Skin epidermis (tissue), 12 donors: ENCODE measurements around the gene LILRB1.
"Not testable (repeated sequence)": the region's sequence is repeated elsewhere in the genome, so short reads cannot be mapped to it uniquely, and the experiment has no call there.

Experiments
- H3K27ac ChIP-seq, 21 experiments: fragments of 200-600 bp; sonication (generic) in 11 of 21; one replicate each; pipeline ENCODE4 v1.5.0; 2020; ENCODE audit warnings: mild to moderate bottlenecking in 3 of 21, inconsistent platforms in 2 of 21, moderate library complexity in 2 of 21
- H3K4me3 ChIP-seq, 7 experiments: fragments of 200-600 bp; sonication (generic) in 2 of 7; one replicate each; pipeline ENCODE4 v1.5.0; 2020; ENCODE audit warnings: inconsistent platforms in 2 of 7, mild to moderate bottlenecking in 2 of 7, moderate library complexity in 1 of 7

The LILRB1 gene

DNA sequence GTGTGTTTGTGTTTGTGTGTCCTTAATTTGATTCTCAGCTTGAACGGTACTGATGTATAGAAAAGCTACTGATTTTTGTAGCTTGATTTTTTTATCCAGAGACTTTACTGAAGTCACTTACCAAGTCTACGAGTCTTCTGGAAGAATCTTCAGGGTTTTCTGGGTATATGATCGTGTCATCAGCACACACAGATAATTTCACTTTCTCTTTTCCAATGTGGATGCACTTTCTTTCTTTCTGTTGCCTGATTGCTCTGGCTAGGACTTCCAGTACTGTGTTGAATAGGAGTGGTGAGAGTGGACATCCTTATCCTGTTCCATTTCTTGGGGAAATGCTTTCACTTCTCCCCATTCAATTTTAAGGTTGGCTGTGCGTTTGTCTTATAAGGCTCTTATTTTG, 7.9 kb upstream of the LILRB1 start:
- Histone ChIP-seq H3K27ac (no peak overlapping the region), H3K4me3 (no peak overlapping the region)

DNA sequence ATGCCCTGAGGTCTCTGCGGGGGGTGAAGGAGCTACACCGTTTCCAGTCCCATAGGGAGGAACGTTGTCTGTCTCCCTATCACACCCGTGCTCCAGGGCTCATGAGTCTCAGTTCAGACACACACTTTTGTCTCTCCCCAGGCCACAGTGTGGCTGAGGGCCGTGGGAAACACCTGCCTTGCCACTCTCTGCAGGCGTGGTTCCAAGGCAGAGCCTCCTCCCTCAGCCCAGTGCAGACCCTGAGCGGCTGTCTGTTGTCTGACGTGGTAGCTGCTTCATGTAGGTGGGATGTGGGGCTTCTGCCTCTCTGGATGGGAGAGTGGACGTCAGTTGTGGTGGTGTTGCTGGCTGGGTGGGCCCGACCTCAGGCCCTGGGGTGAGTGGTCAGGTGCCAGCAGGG, 6.0 kb upstream of the LILRB1 start:
- H3K27ac ChIP-seq = peak overlapping the region in 1 of 21 experiments; percentile 76
- H3K4me3 ChIP-seq = not testable (repeated sequence)

DNA sequence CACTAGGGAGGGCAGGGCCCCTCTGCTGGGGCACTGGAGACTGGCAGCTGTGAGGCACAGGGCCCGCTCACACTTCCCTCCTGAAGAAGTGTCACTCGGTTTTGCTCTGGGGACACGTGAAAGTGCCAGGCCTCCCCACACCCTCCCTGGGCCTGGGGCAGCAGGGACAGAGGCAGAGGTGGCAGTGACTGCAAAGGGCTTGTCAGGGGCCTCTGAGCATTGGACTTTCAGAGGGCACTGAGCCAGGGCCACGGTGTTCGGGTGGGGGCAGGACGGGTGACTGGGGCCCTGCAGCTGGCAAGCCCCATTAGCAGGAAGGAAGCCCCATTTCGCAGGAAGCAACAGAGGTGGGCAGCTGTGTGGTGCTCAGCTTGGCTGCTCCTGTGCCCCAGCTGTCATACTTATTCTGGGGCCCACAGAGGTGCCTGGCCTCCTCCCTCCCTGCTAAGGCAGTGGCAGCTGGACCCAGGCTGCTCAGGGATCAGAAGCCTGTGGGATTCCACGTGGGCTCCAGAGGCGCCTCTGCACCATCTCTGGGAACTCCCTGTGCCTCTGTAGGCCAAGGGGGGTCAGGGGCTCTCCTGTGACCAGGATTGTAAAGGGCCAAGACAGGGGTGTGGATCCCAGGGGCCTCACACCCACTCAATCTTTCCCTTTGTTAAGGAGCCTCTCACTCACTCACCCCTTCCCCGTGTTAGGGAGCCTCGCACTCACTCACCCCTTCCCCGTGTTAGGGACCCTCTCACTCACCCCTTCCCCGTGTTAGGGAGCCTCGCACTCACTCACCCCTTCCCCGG, 5.2 kb upstream of the LILRB1 start:
- peak overlapping the region in 1 of 21 experiments; percentile 76 for H3K27ac ChIP-seq
- H3K4me3 ChIP-seq = not testable (repeated sequence)

DNA sequence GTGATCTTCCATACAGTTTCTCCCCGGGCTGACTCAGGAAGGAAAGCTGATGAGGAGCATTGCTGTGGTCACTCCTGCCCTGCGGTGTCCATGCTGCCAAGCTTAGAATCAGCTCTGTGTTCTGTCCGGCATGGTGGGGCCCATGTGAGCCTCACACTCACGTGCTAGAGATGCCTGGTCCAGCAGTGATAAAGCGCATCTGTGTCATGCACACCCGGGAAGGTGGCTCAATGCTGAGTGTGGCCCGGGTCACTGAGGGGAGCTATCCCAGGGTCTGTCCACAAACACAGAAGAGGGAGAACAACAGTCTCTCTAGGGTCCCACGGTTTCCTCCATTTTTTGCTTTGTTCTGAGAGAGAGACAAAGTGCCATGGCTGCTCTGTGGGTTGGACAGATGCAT, 3.5 kb upstream of the LILRB1 start:
- no peak overlapping the region for H3K27ac ChIP-seq
- no peak overlapping the region for H3K4me3 ChIP-seq

DNA sequence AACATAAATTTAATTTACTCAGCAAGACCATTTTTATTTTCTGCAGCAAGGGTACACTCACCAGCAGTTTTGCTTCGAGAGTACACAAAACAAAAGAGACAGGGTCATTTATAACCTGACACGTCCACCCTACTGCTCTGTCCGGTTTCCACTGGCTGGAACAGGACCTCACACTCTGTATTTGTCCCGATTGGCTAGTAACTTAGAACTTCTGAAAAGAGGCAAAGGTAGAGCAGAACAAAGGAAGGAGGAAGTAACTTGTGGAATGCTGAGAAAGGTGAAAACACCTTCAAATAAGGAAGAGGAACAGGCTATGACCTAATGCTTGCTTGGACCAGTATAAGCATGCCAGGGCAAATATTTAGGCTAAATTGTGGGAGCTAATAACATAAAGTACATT, 2.4 kb upstream of the LILRB1 start:
- not testable (repeated sequence) for H3K27ac ChIP-seq

DNA sequence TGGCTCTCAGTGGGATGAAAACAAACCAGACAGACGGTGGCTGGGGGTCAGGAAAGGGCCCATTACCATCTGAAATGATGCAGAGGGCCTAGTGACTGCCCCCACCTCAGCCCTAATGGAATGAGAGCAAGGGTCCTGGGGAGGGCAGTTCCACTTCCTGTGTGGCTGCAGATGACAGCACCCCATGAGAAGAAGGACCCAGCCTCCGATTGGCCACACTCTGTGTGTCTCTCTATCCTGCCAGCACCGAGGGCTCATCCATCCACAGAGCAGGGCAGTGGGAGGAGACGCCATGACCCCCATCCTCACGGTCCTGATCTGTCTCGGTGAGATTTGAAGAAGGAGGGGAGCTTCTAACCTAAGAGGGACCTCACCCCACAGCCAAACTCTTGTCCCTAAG, 498 bp downstream of the LILRB1 start:
- Histone ChIP-seq H3K27ac (peak overlapping the region in 2 of 21 experiments; percentile 14 to 36), H3K4me3 (peak overlapping the region in 3 of 7 experiments; percentile 3 to 18 (median 8))

More for the DNA sequence above, 2.4 kb upstream of the LILRB1 start:
- H3K4me3 ChIP-seq = not testable (repeated sequence)

DNA sequence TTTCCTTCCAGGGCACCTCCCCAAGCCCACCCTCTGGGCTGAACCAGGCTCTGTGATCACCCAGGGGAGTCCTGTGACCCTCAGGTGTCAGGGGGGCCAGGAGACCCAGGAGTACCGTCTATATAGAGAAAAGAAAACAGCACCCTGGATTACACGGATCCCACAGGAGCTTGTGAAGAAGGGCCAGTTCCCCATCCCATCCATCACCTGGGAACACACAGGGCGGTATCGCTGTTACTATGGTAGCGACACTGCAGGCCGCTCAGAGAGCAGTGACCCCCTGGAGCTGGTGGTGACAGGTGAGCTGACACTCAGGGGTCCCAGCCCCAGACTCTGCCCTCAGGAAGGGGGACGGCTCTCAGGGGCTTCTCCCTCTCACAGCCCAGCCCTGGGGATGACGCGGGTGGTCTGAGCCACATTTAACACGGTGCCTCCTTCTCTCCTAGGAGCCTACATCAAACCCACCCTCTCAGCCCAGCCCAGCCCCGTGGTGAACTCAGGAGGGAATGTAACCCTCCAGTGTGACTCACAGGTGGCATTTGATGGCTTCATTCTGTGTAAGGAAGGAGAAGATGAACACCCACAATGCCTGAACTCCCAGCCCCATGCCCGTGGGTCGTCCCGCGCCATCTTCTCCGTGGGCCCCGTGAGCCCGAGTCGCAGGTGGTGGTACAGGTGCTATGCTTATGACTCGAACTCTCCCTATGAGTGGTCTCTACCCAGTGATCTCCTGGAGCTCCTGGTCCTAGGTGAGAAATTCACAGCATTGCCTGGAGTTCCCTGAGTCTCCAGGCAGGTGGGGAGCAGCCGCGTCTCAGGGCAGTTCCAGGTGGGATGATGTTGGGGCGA, 1.4 kb downstream of the LILRB1 start:
- H3K4me3 ChIP-seq = peak overlapping the region in 1 of 7 experiments; percentile 18
- not testable (repeated sequence) for H3K27ac ChIP-seq

DNA sequence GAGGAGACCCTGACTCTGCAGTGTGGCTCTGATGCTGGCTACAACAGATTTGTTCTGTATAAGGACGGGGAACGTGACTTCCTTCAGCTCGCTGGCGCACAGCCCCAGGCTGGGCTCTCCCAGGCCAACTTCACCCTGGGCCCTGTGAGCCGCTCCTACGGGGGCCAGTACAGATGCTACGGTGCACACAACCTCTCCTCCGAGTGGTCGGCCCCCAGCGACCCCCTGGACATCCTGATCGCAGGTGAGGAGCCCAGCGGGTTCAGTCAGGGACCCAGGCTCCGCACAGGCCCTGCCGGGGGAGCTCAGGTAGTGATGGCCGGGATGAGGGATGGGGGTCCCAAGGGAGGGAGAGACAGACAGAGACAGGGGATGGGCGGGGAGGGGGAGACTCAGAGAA, 2.2 kb downstream of the LILRB1 start:
- H3K4me3 ChIP-seq, H3K27ac ChIP-seq: not testable (repeated sequence)

DNA sequence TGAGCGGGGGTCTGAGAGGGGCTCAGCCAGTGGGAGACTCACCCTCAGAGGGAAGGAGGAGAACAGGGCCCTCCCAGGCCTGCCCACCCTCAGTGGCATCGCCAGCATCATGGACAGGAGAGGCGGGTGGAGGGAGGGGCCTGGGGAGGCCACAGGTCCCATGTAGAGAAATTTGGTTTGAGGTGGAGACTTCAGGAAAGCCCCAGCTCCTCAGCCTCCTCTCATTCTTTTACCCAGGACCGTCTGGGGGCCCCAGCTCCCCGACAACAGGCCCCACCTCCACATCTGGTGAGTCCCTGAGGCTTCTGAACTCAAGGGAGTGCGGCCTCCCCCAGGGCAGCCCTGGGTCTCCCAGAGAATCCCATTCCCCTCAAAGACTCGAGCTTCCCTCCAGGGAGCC, 3.1 kb downstream of the LILRB1 start:
- no peak overlapping the region for H3K27ac ChIP-seq
- H3K4me3 ChIP-seq = no peak overlapping the region

DNA sequence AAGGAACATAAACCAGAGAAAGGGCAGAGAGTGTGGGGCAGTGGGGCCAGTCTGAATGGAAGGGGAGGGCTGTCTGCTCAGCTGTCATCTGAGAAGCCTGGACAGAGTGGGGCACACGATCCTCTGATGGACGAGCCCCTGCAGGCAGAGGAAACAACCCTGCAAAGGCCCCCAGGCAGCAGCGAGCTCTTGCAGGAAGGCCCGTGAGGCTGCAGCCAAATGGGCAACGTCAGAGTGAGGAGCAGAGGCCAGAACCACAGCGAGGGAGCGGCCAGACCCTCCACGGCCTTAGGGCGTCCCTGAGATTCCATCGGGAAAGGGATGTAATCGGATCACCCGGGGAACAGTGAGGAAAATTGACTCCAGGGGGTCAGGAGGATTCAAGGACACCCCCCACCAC, 5.8 kb downstream of the LILRB1 start:
- not testable (repeated sequence) for H3K27ac ChIP-seq, H3K4me3 ChIP-seq

DNA sequence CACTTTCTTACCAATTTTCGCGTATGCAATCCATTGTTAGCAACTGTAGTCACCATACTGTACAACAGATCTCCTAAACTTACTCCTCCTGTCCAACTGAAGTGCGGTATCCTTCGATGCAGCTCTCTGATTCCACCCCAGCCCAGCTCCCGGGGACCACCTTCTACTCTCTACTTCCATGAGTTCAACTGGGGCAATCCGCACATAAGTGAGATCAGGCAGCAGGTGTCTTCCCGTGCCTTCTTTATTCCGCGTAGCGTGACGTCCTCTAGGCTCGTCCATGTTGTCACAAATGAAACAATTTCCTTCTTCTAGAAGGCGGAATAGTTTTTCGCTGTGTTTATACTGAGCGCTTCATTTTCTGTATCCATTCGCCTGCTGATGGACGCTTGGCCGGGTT, 8.4 kb downstream of the LILRB1 start:
- no peak overlapping the region for H3K4me3 ChIP-seq
- no peak overlapping the region for H3K27ac ChIP-seq

DNA sequence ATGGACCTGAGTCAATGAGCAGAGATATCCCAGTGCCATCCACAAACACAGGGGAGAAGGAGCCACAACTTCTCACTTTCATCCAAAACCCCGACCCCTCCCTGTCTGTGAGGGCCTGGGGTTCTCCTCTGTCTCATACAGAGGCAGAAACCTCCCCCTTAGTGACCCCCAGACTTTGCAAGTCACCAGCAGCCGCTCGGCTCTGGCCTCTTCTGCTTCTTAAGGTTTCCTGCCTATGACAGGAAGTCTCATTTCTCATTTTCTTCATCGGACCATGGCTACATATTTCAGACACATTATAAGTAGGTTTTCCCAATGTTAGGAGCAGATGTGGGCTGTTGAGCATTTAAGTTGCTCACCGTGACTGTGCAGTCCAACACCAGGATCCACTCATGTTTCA, 12.7 kb downstream of the LILRB1 start:
- H3K4me3 ChIP-seq = not testable (repeated sequence)
- H3K27ac ChIP-seq = peak overlapping the region in 1 of 21 experiments; percentile 36

DNA sequence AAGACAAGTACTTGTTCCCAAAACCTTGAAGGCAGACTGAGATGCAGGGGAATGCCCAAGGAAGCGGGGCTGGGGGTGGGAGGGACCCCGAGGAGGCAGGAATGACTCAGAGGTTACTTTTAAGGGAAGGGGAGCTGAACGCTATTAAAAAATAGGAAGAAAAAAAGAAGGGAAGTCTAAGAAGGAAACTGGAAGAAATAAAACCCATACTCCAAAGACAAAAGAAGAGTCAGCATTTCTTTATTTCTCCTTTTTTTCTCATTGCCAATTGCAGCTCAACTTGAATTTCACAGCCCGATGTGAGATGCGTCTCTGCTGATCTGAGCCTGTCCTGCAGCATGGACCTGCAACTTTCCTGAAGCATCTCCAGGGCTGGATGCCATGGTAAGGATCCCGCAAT, 13.3 kb downstream of the LILRB1 start:
- H3K27ac ChIP-seq, H3K4me3 ChIP-seq: not testable (repeated sequence)

DNA sequence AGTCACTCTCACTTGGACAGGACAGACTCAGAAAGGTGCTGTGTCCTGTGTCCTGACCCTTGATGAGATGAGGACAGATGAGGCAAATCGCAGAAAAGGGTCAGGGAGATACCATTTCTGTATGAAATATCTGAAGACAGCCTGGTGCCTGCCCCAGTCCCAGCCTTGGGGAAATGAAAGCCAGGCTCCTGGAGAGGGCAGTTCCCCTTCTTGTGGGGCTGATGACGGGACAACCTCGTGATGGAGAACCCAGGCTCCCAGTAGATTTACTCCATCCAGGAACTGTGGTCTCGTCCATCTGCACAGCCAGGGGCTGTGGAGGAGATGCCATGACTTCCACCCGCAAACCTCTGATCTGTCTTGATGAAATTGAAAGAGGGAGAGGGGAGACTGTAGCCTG, 13.8 kb downstream of the LILRB1 start:
- Histone ChIP-seq H3K27ac (no peak overlapping the region), H3K4me3 (no peak overlapping the region)

DNA sequence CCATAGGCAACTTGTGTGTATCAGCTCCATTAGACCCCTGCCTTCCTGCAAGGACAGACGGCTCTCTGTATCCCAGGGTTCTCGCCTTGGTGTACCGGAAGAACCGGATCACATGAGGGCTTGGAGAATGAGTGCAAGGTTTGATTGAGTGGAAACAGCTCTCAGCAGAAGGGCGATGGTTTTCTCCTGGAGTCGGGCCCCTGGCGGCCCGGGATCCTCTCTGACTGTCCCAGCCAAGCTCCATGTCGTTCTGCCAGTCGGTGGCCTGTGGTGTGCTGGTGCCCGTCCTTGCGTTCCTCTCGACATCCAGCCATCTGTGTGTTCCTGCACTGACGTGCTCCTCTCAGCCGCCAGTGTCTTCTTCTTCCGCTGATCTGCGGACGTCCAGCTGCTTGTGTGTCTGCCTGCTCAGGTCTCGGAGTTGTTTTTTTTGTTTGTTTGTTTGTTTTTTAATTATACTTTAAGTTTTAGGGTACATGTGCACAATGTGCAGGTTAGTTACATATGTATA, 16.1 kb downstream of the LILRB1 start:
- H3K27ac ChIP-seq = no peak overlapping the region
- H3K4me3 ChIP-seq = no peak overlapping the region

DNA sequence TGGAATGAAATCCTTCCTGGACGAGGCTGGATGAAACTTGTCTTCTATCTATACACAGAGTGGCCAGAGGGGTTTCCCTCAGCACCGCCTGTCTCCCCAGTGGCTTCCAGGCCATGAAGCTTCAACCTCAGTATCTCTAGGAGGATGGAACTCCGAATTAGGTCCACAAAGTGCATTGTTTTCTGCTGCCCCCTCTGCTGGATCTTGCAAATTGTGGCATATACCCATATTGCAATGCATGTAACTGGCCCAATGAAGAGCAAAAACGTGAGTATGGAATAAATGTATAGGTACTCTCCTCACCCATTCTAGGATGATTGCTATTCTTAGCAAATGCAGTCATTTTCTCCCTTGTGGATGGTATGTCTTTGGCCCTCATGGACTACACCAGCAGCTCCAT, 17.8 kb downstream of the LILRB1 start:
- Histone ChIP-seq H3K4me3 (no peak overlapping the region), H3K27ac (no peak overlapping the region)

DNA sequence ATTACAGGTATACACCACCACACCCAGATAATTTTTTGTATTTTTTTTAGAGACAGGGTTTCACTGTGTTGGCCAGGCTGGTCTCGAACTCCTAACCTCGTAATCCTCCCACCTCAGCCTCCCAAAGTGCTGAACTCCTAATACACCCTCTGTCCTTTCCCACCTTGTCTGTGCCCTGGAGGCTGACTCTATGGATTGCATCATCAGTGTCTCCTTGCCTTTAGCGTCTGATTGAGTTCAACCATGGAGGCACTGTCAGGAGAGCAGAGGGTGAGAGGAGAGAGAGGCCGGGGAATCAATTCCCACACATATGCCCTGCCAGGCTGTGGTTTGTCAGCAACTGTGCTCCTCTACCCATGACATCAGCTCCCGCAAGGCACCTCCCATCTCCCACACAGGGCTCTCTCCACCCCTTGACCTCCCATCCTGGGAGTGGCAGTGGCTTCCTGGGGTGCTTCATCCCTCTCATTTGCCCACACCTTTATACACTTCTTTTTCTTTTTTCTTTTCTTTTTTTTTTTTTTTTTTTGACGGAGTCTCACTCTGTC, 19.9 kb downstream of the LILRB1 start:
- Histone ChIP-seq H3K27ac (no peak overlapping the region), H3K4me3 (no peak overlapping the region)

DNA sequence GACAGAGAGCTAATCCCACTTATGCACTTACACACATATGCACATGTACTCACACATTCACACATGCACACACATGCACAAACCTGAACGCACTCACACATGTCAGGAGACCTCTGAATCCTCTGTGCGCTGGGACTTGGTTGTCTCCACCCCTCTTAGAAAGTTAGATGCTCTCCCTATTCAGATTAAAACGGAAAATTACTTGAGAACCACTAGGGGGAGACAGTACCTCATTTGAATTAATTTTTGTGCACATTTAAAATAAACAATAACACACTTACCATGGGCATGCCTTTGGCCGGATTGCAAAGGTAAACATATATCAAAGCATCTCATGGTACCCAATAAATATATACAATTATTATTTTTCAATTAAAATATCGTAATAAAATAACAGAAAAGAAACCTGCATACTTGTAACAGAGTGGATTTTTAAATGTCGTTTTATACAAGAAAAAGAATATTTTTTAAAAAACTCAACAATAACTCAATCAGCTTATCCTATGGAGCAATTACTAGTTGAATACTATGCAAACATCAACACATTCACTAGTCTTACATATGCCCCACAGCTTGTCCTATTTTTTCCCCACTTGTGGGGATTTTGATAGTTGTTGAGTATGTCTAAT, 23.0 kb downstream of the LILRB1 start:
- H3K4me3 ChIP-seq = no peak overlapping the region
- H3K27ac ChIP-seq = no peak overlapping the region

DNA sequence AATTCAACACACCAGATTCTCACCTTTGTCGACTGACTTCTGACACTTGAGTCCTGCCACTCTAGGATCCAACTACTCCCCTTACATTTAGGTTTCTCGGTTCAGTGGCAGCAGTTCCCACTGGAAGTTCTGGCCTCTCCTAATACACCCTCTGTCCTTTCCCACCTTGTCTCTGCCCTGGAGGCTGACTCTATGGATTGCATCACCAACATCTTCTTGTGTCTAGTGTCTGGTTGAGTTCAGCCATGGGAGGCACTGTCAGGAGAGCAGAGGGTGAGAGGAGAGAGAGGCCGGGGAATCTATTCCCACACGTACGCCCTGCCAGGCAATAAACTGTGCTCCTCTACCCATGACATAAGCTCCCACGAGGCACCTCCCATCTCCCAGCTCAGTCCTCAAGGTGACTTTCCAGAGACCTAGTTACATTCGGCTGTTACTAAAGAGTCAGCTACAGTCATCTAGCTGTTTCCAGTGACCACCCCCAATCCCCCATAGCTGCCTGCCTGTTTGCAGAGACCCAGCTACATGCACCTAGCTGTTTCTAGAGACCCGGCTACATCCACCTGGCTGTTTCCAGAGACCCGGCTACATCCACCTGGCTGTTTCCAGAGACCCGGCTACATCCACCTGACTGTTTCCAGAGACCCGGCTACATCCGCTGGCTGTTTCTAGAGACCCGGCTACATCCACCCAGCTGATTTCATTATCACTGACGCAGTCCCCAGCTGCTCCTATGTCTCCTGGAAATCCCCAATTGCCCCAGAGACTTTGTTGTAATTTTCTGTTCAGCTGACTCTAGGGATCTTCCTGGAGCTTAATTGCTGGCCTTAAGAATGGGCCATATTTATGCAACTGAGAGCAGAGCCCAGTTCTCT, 24.4 kb downstream of the LILRB1 start:
- Histone ChIP-seq H3K4me3 (no peak overlapping the region), H3K27ac (no peak overlapping the region)
